HG03135 (cell line): ENCODE data around the gene PTPN12.
"Not testable (repeated sequence)": the region's sequence is repeated elsewhere in the genome, so short reads cannot be mapped to it uniquely, and the experiment has no call there.

Experiments used
- ATAC-seq: cut with Tn5 transposase; IDR thresholded peaks from one replicate; pipeline ENCODE4 v1.9.1; 2021; ENCODE audit warnings: mild to moderate bottlenecking, moderate library complexity; ENCODE audit not compliant: unreplicated experiment

Gene PTPN12

GRCh38 chr7:77576856-77577255, 39.8 kb downstream of the PTPN12 start:
- ATAC-seq, result no peak

GRCh38 chr7:77579797-77580196, 42.7 kb downstream of the PTPN12 start:
- no peak for ATAC-seq

- ATAC-seq, result no peak
These were observed 43.8 kb downstream of the PTPN12 start for GRCh38 chr7:77580762-77581350.

GRCh38 chr7:77587272-77587671, 50.2 kb downstream of the PTPN12 start:
- no peak for ATAC-seq

GRCh38 chr7:77600952-77601351, 63.9 kb downstream of the PTPN12 start:
- ATAC-seq, result no peak

- ATAC-seq, result no peak
These were observed 69.5 kb downstream of the PTPN12 start for GRCh38 chr7:77606562-77606961.

- no peak for ATAC-seq
These were observed 82.2 kb downstream of the PTPN12 start for GRCh38 chr7:77619314-77619713.

GRCh38 chr7:77626586-77627308, 89.7 kb downstream of the PTPN12 start:
- no peak for ATAC-seq

- ATAC-seq, result no peak
These were observed 90.2 kb downstream of the PTPN12 start for GRCh38 chr7:77627309-77627676.

- ATAC-seq, result no peak
These were observed 92.7 kb downstream of the PTPN12 start for GRCh38 chr7:77629797-77630196.

GRCh38 chr7:77631820-77632219, 94.7 kb downstream of the PTPN12 start:
- ATAC-seq, result no peak

GRCh38 chr7:77644774-77645173, 107.7 kb downstream of the PTPN12 start:
- no peak for ATAC-seq

- no peak for ATAC-seq
These were observed 111.7 kb downstream of the PTPN12 start for GRCh38 chr7:77648742-77649338.

GRCh38 chr7:77649716-77650349, 112.7 kb downstream of the PTPN12 start:
- ATAC-seq, result no peak

- ATAC-seq, result no peak
These were observed 114.6 kb downstream of the PTPN12 start for GRCh38 chr7:77651575-77652162.

- ATAC-seq, result not testable (repeated sequence)
These were observed 115.7 kb downstream of the PTPN12 start for GRCh38 chr7:77652826-77653225.

GRCh38 chr7:77653572-77653971, 116.5 kb downstream of the PTPN12 start:
- no peak for ATAC-seq

- ATAC-seq, result no peak
These were observed 118.3 kb downstream of the PTPN12 start for GRCh38 chr7:77655356-77655755.

- no peak for ATAC-seq
These were observed 118.9 kb downstream of the PTPN12 start for GRCh38 chr7:77655836-77656455.

- ATAC-seq, result no peak
These were observed 120.5 kb downstream of the PTPN12 start for GRCh38 chr7:77657427-77658224.
